ENCODE measurements around the gene DNAJC3. TPM values are rescaled to one million over a fixed set of nuclear protein-coding genes. Genes with fewer than 3 reads are reported as not detected.

Gene DNAJC3
- total RNA-seq, 1 experiment from 2014 or later: 25.7 TPM

GRCh38 chr13:95745289-95745688 lies 68.3 kb downstream of the DNAJC3 start:
- Histone ChIP-seq H3K9me3 (ENCODE audit: control insufficient read depth, insufficient read depth, low read depth, low read length) (no peaks in the 10 kb centered on the region), H3K4me1 (ENCODE audit: control insufficient read depth, insufficient read depth, low read length) (no peaks in the 10 kb centered on the region), H3K4me3 (ENCODE audit: low read depth in 2 of 2, low read length in 2 of 2) (no peak overlapping the region), H3K36me3 (ENCODE audit: control insufficient read depth, insufficient read depth, low read length) (no peaks in the 10 kb centered on the region), H3K27me3 (ENCODE audit: control insufficient read depth, insufficient read depth, low read length) (no peaks in the 10 kb centered on the region), H3K27ac (ENCODE audit: low read length) (no peak overlapping the region)
- in situ Hi-C loops (cut with HindIII; ENCODE audit: low pct_unique_long_range_greater_than_20kb, low sequenced_read_pairs) (no loop called here), intact Hi-C loops (cut with micrococcal nuclease; ENCODE audit: unreplicated experiment) (no loop called here)
- POLR2A ChIA-PET: no interaction called here
- DNase-seq (ENCODE audit: low read depth, low spot score) (no peak), ATAC-seq (no peak)
- BruUV-seq (replicated peaks): no TSS peak
- CTCF ChIA-PET: no interaction called here
- TF ChIP-seq SIN3A (IDR thresholded peaks at IDR 0.05; ENCODE audit: borderline replicate concordance, insufficient read depth, low read depth, low read length): no peak
- TF ChIP-seq, protein P1, sequence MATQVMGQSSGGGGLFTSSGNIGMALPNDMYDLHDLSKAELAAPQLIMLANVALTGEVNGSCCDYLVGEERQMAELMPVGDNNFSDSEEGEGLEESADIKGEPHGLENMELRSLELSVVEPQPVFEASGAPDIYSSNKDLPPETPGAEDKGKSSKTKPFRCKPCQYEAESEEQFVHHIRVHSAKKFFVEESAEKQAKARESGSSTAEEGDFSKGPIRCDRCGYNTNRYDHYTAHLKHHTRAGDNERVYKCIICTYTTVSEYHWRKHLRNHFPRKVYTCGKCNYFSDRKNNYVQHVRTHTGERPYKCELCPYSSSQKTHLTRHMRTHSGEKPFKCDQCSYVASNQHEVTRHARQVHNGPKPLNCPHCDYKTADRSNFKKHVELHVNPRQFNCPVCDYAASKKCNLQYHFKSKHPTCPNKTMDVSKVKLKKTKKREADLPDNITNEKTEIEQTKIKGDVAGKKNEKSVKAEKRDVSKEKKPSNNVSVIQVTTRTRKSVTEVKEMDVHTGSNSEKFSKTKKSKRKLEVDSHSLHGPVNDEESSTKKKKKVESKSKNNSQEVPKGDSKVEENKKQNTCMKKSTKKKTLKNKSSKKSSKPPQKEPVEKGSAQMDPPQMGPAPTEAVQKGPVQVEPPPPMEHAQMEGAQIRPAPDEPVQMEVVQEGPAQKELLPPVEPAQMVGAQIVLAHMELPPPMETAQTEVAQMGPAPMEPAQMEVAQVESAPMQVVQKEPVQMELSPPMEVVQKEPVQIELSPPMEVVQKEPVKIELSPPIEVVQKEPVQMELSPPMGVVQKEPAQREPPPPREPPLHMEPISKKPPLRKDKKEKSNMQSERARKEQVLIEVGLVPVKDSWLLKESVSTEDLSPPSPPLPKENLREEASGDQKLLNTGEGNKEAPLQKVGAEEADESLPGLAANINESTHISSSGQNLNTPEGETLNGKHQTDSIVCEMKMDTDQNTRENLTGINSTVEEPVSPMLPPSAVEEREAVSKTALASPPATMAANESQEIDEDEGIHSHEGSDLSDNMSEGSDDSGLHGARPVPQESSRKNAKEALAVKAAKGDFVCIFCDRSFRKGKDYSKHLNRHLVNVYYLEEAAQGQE (IDR thresholded peaks at IDR 0.05; ENCODE audit: insufficient read depth in 1 of 2, low read depth in 2 of 2, low read length in 1 of 2): no peak
- TF ChIP-seq POLR2AphosphoS5 (IDR thresholded peaks at IDR 0.05; ENCODE audit: low read depth, low read length): no peak
- no peak for TF ChIP-seq CTCF (IDR thresholded peaks at IDR 0.05)
- no peak for TF ChIP-seq TCF7L2 (IDR thresholded peaks at IDR 0.05; ENCODE audit: low read depth, low read length)

- ChIA-PET POLR2A (no interaction called here), CTCF (no interaction called here)
- Histone ChIP-seq H3K27me3 (ENCODE audit: control insufficient read depth, insufficient read depth, low read length) (no peaks in the 10 kb centered on the region), H3K9me3 (ENCODE audit: control insufficient read depth, insufficient read depth, low read depth, low read length) (no peaks in the 10 kb centered on the region), H3K4me1 (ENCODE audit: control insufficient read depth, insufficient read depth, low read length) (no peaks in the 10 kb centered on the region), H3K36me3 (ENCODE audit: control insufficient read depth, insufficient read depth, low read length) (no peaks in the 10 kb centered on the region), H3K27ac (ENCODE audit: low read length) (no peak overlapping the region), H3K4me3 (ENCODE audit: low read depth in 2 of 2, low read length in 2 of 2) (no peak overlapping the region)
- TF ChIP-seq POLR2AphosphoS5 (IDR thresholded peaks at IDR 0.05; ENCODE audit: low read depth, low read length): no peak
- no peak for TF ChIP-seq TCF7L2 (IDR thresholded peaks at IDR 0.05; ENCODE audit: low read depth, low read length)
- TF ChIP-seq CTCF (IDR thresholded peaks at IDR 0.05): peak; percentile 25; the same call in 1 of the 2 replicates
- TF ChIP-seq, protein P1 (IDR thresholded peaks at IDR 0.05; ENCODE audit: insufficient read depth in 1 of 2, low read depth in 2 of 2, low read length in 1 of 2): no peak
- TF ChIP-seq SIN3A (IDR thresholded peaks at IDR 0.05; ENCODE audit: borderline replicate concordance, insufficient read depth, low read depth, low read length): no peak
- in situ Hi-C loops (cut with HindIII; ENCODE audit: low pct_unique_long_range_greater_than_20kb, low sequenced_read_pairs): no loop called here
- DNase-seq (ENCODE audit: low read depth, low spot score) (no peak), ATAC-seq (0 out of 2 replicates have a peak, but pooled peaks have one; percentile 62)
- intact Hi-C loops (cut with micrococcal nuclease; ENCODE audit: unreplicated experiment): no loop called here
- BruUV-seq (replicated peaks): no TSS peak
Measured at GRCh38 chr13:95745752-95746151, 68.8 kb downstream of the DNAJC3 start.

All from Panc1 (cell line).